Stomach (tissue), 9 donors: ENCODE results near the gene LARGE1. TPM values are rescaled to one million over a fixed set of nuclear protein-coding genes. Genes with fewer than 3 reads are reported as not detected.

Experiments
- DNase-seq, 2 donors: peaks; one replicate each; pipeline versions ENCODE4 v3.0.0 to v3.0.0-alpha.2; 2013 to 2019
- H3K27ac ChIP-seq, 5 donors: fragments of 200-600 bp in 4 of 5; sonication (generic) in 4 of 5; one replicate each; pipeline ENCODE4 v1.5.1; 2013 to 2019; ENCODE audit warnings: mild to moderate bottlenecking in 1 of 5, moderate library complexity in 1 of 5
- H3K27me3 ChIP-seq, 3 donors: fragments of 200-600 bp; sonication (generic); one replicate each; pipeline ENCODE4 v1.5.1; 2017 to 2019; ENCODE audit warnings: mixed run types in 1 of 3
- H3K36me3 ChIP-seq, 4 donors: fragments of 200-600 bp; sonication (generic); 1 replicate in 3 of 4; 2 replicates in 1 of 4; pipeline ENCODE4 v1.5.1; 2016 to 2019
- H3K4me1 ChIP-seq, 4 donors: fragments of 200-600 bp; sonication (generic); one replicate each; pipeline ENCODE4 v1.5.1; 2016 to 2019
- H3K4me3 ChIP-seq, 4 donors: fragments of 200-600 bp; sonication (generic) in 3 of 4; one replicate each; pipeline ENCODE4 v1.5.1; 2016 to 2019; ENCODE audit warnings: mild to moderate bottlenecking in 1 of 4
- H3K9me3 ChIP-seq, 4 donors: fragments of 200-600 bp; sonication (generic); one replicate each; pipeline ENCODE4 v1.5.1; 2016 to 2019
- CTCF ChIP-seq, 7 experiments: fragments of 450-650 bp in 4 of 7; fragments of 200-600 bp in 3 of 7; sonication (generic) in 3 of 7; IDR thresholded peaks; one replicate each; pipeline ENCODE4 v1.5.1; 2016 to 2019; ENCODE audit warnings: antibody characterized with exemption in 7 of 7, control low read depth in 2 of 7, mild to moderate bottlenecking in 1 of 7
- EP300 ChIP-seq: sonication (generic); formaldehyde crosslinking; IDR thresholded peaks from one replicate; pipeline ENCODE4 v1.6.1; 2017; ENCODE audit warnings: antibody characterized with exemption
- POLR2A ChIP-seq, 4 donors: fragments of 450-650 bp; IDR thresholded peaks; one replicate each; pipeline ENCODE4 v1.6.1; 2016; ENCODE audit warnings: antibody characterized with exemption in 4 of 4, control low read depth in 2 of 4, mild to moderate bottlenecking in 1 of 4, moderate library complexity in 1 of 4
- POLR2AphosphoS5 ChIP-seq, 3 donors: sonication (generic); formaldehyde crosslinking; IDR thresholded peaks; one replicate each; pipeline ENCODE4 v1.6.1; 2016; ENCODE audit warnings: antibody characterized with exemption in 3 of 3
- whole genome bisulfite sequencing, 5 donors: extraction: QIAGEN DNeasy Blood & Tissue Kit in 3 of 5; methylation state at CpG; one replicate each; pipeline versions ENCODE4 v1.1.5 to v1.1.7; 2013 to 2018; 5-methylcytosine and 5-hydroxymethylcytosine counted together
- intact Hi-C: fragments of 100-400 bp; cut with DNase I; formaldehyde crosslinking; loops from one replicate; pipeline ENCODE4 v1.15.1; 2023; ENCODE audit warnings: low total_unique reads
- polyA plus RNA-seq, 3 donors: library from polyadenylated mRNA; stranded (reverse); fragments of 200-250 nt; gene quantifications; one replicate each; pipeline ENCODE4 v1.2.3, GENCODE V29; 2013
- total RNA-seq, 5 donors: library from RNA; depleted of rRNA; stranded (reverse); fragments of >200 nt; gene quantifications; one replicate each; pipeline versions ENCODE4 v1.1.0 to v1.2.3, GENCODE V29; 2014 to 2016
- donor health status: healthy with polysubstance abuse.
- donor health status: Bipolar disorder and iron deficiency.
- donor health status: healthy.

The LARGE1 gene
- total and polyA plus RNA-seq, 8 donors, result 3.5 to 110 (median 51.6) TPM

GRCh38 chr22:33247758-33248157, 672.5 kb downstream of the LARGE1 start:
- WGBS, 5 donors, result 40 to 66% (median 52%) methylated on average over 2 of the region's 2 CpGs
- no peaks in the 10 kb centered on the region for H3K36me3 ChIP-seq
- intact Hi-C loops, result no loop called here
- H3K27ac ChIP-seq, result no peak overlapping the region
- TF ChIP-seq EP300, result no peak
- TF ChIP-seq CTCF (IDR thresholded peaks at IDR 0.05), result no peak
- no peak for TF ChIP-seq POLR2AphosphoS5 (IDR thresholded peaks at IDR 0.05)
- TF ChIP-seq POLR2A (IDR thresholded peaks at IDR 0.05), result no peak
- no peak overlapping the region for H3K4me3 ChIP-seq
- no peaks in the 10 kb centered on the region for H3K27me3 ChIP-seq
- no peaks in the 10 kb centered on the region for H3K4me1 ChIP-seq
- peaks cover 3 to 17% (median 11%) of the 10 kb centered on the region in 4 donors for H3K9me3 ChIP-seq
- no peak for DNase-seq

GRCh38 chr22:33242078-33242477, 678.2 kb downstream of the LARGE1 start:
- H3K36me3 ChIP-seq, result no peaks in the 10 kb centered on the region
- no peak for DNase-seq
- intact Hi-C loops, result no loop called here
- no peaks in the 10 kb centered on the region for H3K27me3 ChIP-seq
- no peak overlapping the region for H3K4me3 ChIP-seq
- H3K27ac ChIP-seq, result no peak overlapping the region
- peaks cover 3 to 21% (median 11%) of the 10 kb centered on the region in 4 donors for H3K9me3 ChIP-seq
- TF ChIP-seq POLR2A (IDR thresholded peaks at IDR 0.05) (no peak), CTCF (IDR thresholded peaks at IDR 0.05) (no peak), POLR2AphosphoS5 (IDR thresholded peaks at IDR 0.05) (no peak), EP300 (no peak)
- H3K4me1 ChIP-seq, result no peaks in the 10 kb centered on the region

- intact Hi-C loops, result no loop called here
- no peak for DNase-seq
- Histone ChIP-seq H3K36me3 (no peaks in the 10 kb centered on the region), H3K27ac (no peak overlapping the region), H3K27me3 (no peaks in the 10 kb centered on the region), H3K4me1 (no peaks in the 10 kb centered on the region), H3K9me3 (peaks cover 3 to 21% (median 11%) of the 10 kb centered on the region in 4 donors), H3K4me3 (no peak overlapping the region)
- TF ChIP-seq POLR2A (IDR thresholded peaks at IDR 0.05) (no peak), CTCF (IDR thresholded peaks at IDR 0.05) (no peak), EP300 (no peak), POLR2AphosphoS5 (IDR thresholded peaks at IDR 0.05) (no peak)
- WGBS, 5 donors, result 41 to 71% (median 67%) methylated on average over 3 of the region's 3 CpGs
Observed at GRCh38 chr22:33240888-33241475, 679.3 kb downstream of the LARGE1 start.

- no peaks in the 10 kb centered on the region for H3K36me3 ChIP-seq
- H3K27ac ChIP-seq, result no peak overlapping the region
- H3K4me3 ChIP-seq, result no peak overlapping the region
- intact Hi-C loops, result no loop called here
- H3K4me1 ChIP-seq, result no peaks in the 10 kb centered on the region
- H3K9me3 ChIP-seq, result peaks cover 0 to 40% (median 29%) of the 10 kb centered on the region in 4 donors
- no peak for DNase-seq
- no peak for TF ChIP-seq POLR2AphosphoS5 (IDR thresholded peaks at IDR 0.05)
- TF ChIP-seq EP300, result no peak
- TF ChIP-seq CTCF (IDR thresholded peaks at IDR 0.05), result no peak
- TF ChIP-seq POLR2A (IDR thresholded peaks at IDR 0.05), result no peak
- WGBS, 5 donors, result 75 to 88% (median 83%) methylated on average over 5 of the region's 5 CpGs
- H3K27me3 ChIP-seq, result no peaks in the 10 kb centered on the region
Observed at GRCh38 chr22:33232071-33232470, 688.2 kb downstream of the LARGE1 start.
